Trophoblast cell (in vitro differentiated cells and primary cell): ENCODE data around the gene CPEB2.

ENCODE experiments used
- DNase-seq, 2 donors: peaks; one replicate each; pipeline ENCODE4 v3.0.0-alpha.2; 2016
- H2AFZ ChIP-seq: 2 replicates; pipeline ENCODE4 v1.6.1; 2013; ENCODE audit warnings: low read length, moderate library complexity, mild to moderate bottlenecking; ENCODE audit not compliant: insufficient read depth, poor library complexity
- H2AK5ac ChIP-seq: 2 replicates; pipeline ENCODE4 v1.6.1; 2013; ENCODE audit warnings: mild to moderate bottlenecking, low read length
- H2BK120ac ChIP-seq: 2 replicates; pipeline ENCODE4 v1.6.1; 2013; ENCODE audit warnings: low read length, mild to moderate bottlenecking, moderate library complexity; ENCODE audit not compliant: insufficient read depth, poor library complexity
- H2BK12ac ChIP-seq: 2 replicates; pipeline ENCODE4 v1.6.1; 2013; ENCODE audit warnings: mild to moderate bottlenecking, low read length, moderate library complexity
- H2BK5ac ChIP-seq: 2 replicates; pipeline ENCODE4 v1.6.1; 2013; ENCODE audit warnings: low read length, low read depth, moderate library complexity, mild to moderate bottlenecking; ENCODE audit not compliant: poor library complexity
- H3K14ac ChIP-seq: 2 replicates; pipeline ENCODE4 v1.6.1; 2013; ENCODE audit warnings: mild to moderate bottlenecking, low read length
- H3K18ac ChIP-seq: 2 replicates; pipeline ENCODE4 v1.6.1; 2013; ENCODE audit warnings: mild to moderate bottlenecking, low read length
- H3K23ac ChIP-seq: 2 replicates; pipeline ENCODE4 v1.6.1; 2013; ENCODE audit warnings: low read length
- H3K27ac ChIP-seq: 2 replicates; pipeline ENCODE4 v1.5.1; 2013; ENCODE audit warnings: low read depth, mild to moderate bottlenecking, inconsistent platforms, low read length, moderate library complexity
- H3K27me3 ChIP-seq: 2 replicates; pipeline ENCODE4 v1.6.1; 2013; ENCODE audit warnings: inconsistent platforms, mild to moderate bottlenecking, low read length, moderate library complexity; ENCODE audit not compliant: insufficient read depth
- H3K36me3 ChIP-seq, 2 experiments: 1 replicate in 1 of 2; 2 replicates in 1 of 2; pipeline ENCODE4 v1.6.1; 2013; ENCODE audit warnings: low read length in 2 of 2, mild to moderate bottlenecking in 2 of 2, moderate library complexity in 1 of 2; ENCODE audit not compliant: insufficient read depth in 2 of 2, control insufficient read depth in 1 of 2
- H3K4ac ChIP-seq: 2 replicates; pipeline ENCODE4 v1.6.1; 2013; ENCODE audit warnings: low read depth, mild to moderate bottlenecking, low read length, moderate library complexity
- H3K4me1 ChIP-seq, 2 experiments: 1 replicate in 1 of 2; 2 replicates in 1 of 2; pipeline ENCODE4 v1.6.1; 2013; ENCODE audit warnings: low read length in 2 of 2, mild to moderate bottlenecking in 2 of 2, moderate library complexity in 1 of 2; ENCODE audit not compliant: insufficient read depth in 2 of 2, control insufficient read depth in 1 of 2
- H3K4me2 ChIP-seq: 2 replicates; pipeline ENCODE4 v1.6.1; 2013; ENCODE audit warnings: inconsistent platforms, mild to moderate bottlenecking, low read length, moderate library complexity
- H3K4me3 ChIP-seq: 2 replicates; pipeline ENCODE4 v1.5.1; 2013; ENCODE audit warnings: mild to moderate bottlenecking, low read depth, low read length, inconsistent platforms
- H3K79me1 ChIP-seq: one replicate; pipeline ENCODE4 v1.6.1; 2013; ENCODE audit warnings: low read length
- H3K79me2 ChIP-seq: 2 replicates; pipeline ENCODE4 v1.6.1; 2013; ENCODE audit warnings: low read length, mild to moderate bottlenecking; ENCODE audit not compliant: control insufficient read depth, insufficient read depth, poor library complexity
- H3K9ac ChIP-seq: 2 replicates; pipeline ENCODE4 v1.6.1; 2013; ENCODE audit warnings: mild to moderate bottlenecking, low read length
- H3K9me3 ChIP-seq: 2 replicates; pipeline ENCODE4 v1.6.1; 2013; ENCODE audit warnings: low read depth, mild to moderate bottlenecking, control low read depth, inconsistent platforms, low read length; ENCODE audit not compliant: insufficient read depth
- H4K12ac ChIP-seq: 2 replicates; pipeline ENCODE4 v1.6.1; 2013; ENCODE audit warnings: low read depth, mild to moderate bottlenecking, low read length, moderate library complexity
- H4K8ac ChIP-seq: 2 replicates; pipeline ENCODE4 v1.6.1; 2013; ENCODE audit warnings: low read depth, mild to moderate bottlenecking, low read length, moderate library complexity
- H4K91ac ChIP-seq: one replicate; pipeline ENCODE4 v1.6.1; 2013; ENCODE audit warnings: low read depth, mild to moderate bottlenecking, low read length, moderate library complexity
- WGBS: extraction: QIAGEN DNeasy Blood & Tissue Kit; methylation state at CpG from one replicate; pipeline ENCODE4 v1.1.7; 2013; ENCODE audit warnings: missing lambda C conversion rate; ENCODE audit not compliant: insufficient read length, insufficient coverage; ENCODE audit errors: extremely low coverage; 5-methylcytosine and 5-hydroxymethylcytosine counted together

CPEB2 gene

DNA sequence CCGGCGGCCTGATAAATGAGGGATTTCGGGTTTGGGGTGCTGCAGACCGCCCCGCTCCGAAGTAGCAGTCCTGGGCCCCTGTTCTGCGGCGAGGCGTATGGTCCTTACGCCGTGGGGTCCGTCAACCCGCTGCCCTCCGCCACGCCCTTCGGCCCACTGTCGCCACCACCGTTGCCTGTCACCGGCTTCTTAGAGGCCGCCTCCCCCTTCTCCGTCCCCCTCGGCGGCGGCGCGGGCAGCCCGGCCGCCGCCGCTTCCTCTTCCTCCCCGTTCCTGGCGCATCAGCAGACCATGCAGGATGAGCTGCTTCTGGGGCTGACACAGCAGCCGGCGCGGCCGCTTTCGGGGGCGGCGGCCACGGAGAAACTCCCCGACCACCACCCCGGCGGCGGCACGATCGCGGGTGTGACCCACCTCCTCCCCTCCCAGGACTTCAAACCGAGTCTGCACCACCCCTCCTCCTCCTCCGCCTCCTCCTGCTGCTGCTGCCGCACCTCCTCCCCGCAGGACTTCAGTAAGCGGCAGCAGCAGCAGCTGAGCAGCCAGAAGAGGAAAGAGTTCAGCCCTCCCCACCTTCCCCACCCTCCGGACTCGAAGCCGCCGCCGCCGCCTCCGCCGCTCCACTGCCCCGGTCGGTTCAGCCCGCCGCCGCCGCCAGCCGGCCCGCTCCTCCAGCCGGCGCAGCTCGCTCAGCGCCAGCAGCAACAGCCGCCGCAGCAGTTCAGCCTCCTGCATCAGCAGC, 549 bp downstream of the CPEB2 start:
- Histone ChIP-seq H2BK5ac (peak overlapping the region; percentile 87), H3K14ac (peak overlapping the region; percentile 98), H3K27ac (peak overlapping the region; percentile 95), H3K36me3 (no peaks in the 10 kb centered on the region), H3K4ac (peak overlapping the region; percentile 78), H2BK120ac (peak overlapping the region; percentile 90), H3K27me3 (no peaks in the 10 kb centered on the region), H3K9me3 (no peaks in the 10 kb centered on the region), H4K8ac (peak overlapping the region; percentile 85), H3K79me1 (peaks cover 34% of the 10 kb centered on the region), H3K9ac (peak overlapping the region; percentile 85), H4K91ac (peak overlapping the region; percentile 92), H3K23ac (no peak overlapping the region), H2BK12ac (peak overlapping the region; percentile 47), H3K4me1 (no peaks in the 10 kb centered on the region), H2AK5ac (peak overlapping the region; percentile 35), H4K12ac (peak overlapping the region; percentile 45), H3K18ac (peak overlapping the region; percentile 84), H3K79me2 (peaks cover 16% of the 10 kb centered on the region), H2AFZ (peak overlapping the region; percentile 64), H3K4me3 (peak overlapping the region; percentile 95), H3K4me2 (peak overlapping the region; percentile 99)
- DNase-seq = peak; percentile 78 to 80
- no CpG with 5 or more reads among the region's 74 CpGs for WGBS

DNA sequence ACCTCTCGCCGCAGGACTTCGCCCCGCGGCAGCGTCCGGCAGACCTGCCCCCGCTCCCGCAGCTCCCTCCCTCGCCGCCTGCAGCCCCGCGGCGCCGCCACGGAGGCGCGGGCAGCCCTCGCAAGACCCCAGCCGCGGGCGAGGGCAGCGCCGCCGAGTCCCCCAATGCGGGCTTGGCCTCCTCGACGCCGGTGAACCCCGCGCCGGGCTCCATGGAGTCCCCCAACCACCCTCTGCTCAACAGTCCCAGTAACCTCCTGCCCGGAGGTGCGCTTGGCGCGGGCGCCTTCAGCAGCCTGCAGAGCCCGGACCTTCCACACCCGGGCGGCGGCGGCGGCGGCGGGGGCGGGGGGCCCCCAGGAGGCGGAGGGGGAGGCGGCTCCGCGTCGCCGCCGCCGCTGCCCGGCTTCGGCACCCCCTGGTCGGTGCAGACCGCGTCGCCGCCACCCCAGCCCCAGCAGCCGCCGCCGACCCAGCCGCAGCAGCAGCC, 1.2 kb downstream of the CPEB2 start:
- H4K12ac ChIP-seq = peak overlapping the region; percentile 45
- H2BK5ac ChIP-seq = peak overlapping the region; percentile 96
- H3K36me3 ChIP-seq = peaks cover 0 to 1% of the 10 kb centered on the region in 2 experiments
- no CpG with 5 or more reads among the region's 65 CpGs for WGBS
- peak overlapping the region; percentile 98 for H4K8ac ChIP-seq
- H4K91ac ChIP-seq = peak overlapping the region; percentile 97
- peak overlapping the region; percentile 99 for H3K4me2 ChIP-seq
- peak overlapping the region; percentile 100 for H3K18ac ChIP-seq
- peak overlapping the region; percentile 95 for H3K4me3 ChIP-seq
- peaks cover 34% of the 10 kb centered on the region for H3K79me1 ChIP-seq
- H3K27me3 ChIP-seq = no peaks in the 10 kb centered on the region
- no peaks in the 10 kb centered on the region for H3K9me3 ChIP-seq
- H3K23ac ChIP-seq = no peak overlapping the region
- H3K27ac ChIP-seq = peak overlapping the region; percentile 95
- peak overlapping the region; percentile 98 for H3K14ac ChIP-seq
- H2AK5ac ChIP-seq = peak overlapping the region; percentile 35
- DNase-seq = peak; percentile 85 to 86
- H3K79me2 ChIP-seq = peaks cover 16% of the 10 kb centered on the region
- peak overlapping the region; percentile 78 for H3K9ac ChIP-seq
- peak overlapping the region; percentile 32 for H2BK12ac ChIP-seq
- peak overlapping the region; percentile 93 for H2BK120ac ChIP-seq
- peak overlapping the region; percentile 100 for H2AFZ ChIP-seq
- H3K4me1 ChIP-seq = no peaks in the 10 kb centered on the region
- peak overlapping the region; percentile 91 for H3K4ac ChIP-seq

DNA sequence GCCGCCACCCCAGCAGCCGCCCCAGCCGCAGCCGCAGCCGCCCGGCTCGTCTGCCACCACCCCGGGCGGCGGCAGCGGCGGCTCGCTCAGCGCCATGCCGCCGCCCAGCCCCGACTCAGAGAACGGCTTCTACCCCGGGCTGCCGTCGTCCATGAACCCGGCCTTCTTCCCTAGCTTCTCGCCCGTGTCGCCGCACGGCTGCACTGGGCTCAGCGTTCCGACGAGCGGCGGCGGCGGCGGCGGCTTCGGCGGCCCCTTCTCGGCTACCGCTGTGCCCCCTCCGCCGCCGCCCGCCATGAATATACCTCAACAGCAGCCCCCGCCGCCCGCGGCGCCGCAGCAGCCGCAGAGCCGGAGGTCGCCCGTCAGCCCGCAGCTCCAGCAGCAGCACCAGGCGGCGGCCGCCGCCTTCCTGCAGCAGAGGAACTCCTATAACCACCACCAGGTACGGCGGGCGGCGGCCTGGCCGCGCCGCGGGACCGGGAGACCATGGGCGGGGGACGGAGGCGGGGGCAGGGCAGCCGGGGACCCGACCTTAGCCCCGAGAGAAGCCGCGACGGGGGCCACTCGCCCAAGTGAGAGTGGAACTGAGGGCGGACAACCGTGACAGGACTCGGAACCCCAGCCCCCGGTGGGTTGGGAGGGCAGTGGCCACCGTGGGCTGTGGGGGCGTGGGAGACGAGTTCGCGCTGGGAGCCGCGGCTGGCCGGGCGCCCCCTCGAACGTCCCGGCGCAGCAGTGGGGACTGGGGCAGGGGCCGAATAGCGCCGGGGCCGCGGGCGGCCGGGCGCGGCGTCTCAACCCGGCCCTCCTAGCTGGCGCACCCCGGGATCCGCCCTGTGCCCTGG, 1.8 kb downstream of the CPEB2 start:
- peak overlapping the region; percentile 98 for H4K8ac ChIP-seq
- no peak overlapping the region for H3K23ac ChIP-seq
- H3K18ac ChIP-seq = peak overlapping the region; percentile 100
- no peaks in the 10 kb centered on the region for H3K27me3 ChIP-seq
- peak overlapping the region; percentile 100 for H3K4ac ChIP-seq
- peak overlapping the region; percentile 92 for H3K9ac ChIP-seq
- H4K91ac ChIP-seq = peak overlapping the region; percentile 97
- peak overlapping the region; percentile 100 for H3K14ac ChIP-seq
- H2AK5ac ChIP-seq = peak overlapping the region; percentile 95
- no CpG with 5 or more reads among the region's 109 CpGs for WGBS
- H3K79me1 ChIP-seq = peaks cover 34% of the 10 kb centered on the region
- H2AFZ ChIP-seq = peak overlapping the region; percentile 100
- no peaks in the 10 kb centered on the region for H3K4me1 ChIP-seq
- peak overlapping the region; percentile 93 for H2BK120ac ChIP-seq
- no peaks in the 10 kb centered on the region for H3K9me3 ChIP-seq
- H3K4me3 ChIP-seq = peak overlapping the region; percentile 95
- H2BK12ac ChIP-seq = peak overlapping the region; percentile 76
- H3K4me2 ChIP-seq = peak overlapping the region; percentile 99
- peaks cover 0 to 1% of the 10 kb centered on the region in 2 experiments for H3K36me3 ChIP-seq
- H4K12ac ChIP-seq = peak overlapping the region; percentile 96
- H3K27ac ChIP-seq = peak overlapping the region; percentile 95
- H2BK5ac ChIP-seq = peak overlapping the region; percentile 96
- H3K79me2 ChIP-seq = peaks cover 16% of the 10 kb centered on the region
- DNase-seq = peak; percentile 46 to 61

DNA sequence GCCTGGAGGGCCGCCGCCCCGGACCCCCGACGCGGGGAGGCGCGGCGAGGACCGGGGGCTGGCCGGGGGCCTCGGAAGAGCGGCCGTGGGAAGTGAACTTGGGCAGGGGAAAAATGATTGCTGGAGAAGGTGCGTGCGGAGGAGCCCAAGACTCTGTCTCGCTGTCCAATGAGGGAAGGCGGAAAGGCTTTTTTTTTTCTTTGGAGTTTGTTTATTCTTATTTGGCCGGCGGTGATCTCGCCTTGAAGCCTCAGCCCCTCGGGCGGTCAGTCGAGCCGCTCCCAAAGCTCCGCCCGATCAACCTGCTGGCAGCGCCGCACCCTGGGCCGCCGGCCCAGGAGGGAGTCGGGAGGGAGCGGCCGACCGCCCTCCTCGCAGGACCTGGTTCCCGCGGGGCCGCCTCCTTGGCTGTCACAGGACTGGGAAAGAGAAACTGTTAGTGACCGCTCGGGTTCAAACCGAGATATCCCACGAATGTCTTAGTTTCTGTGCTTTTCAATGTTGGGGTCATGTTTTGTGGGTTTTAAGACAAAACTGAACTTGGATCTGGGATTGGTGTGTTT, 2.5 kb downstream of the CPEB2 start:
- Histone ChIP-seq H3K23ac (no peak overlapping the region), H3K18ac (peak overlapping the region; percentile 100), H3K4me3 (peak overlapping the region; percentile 95), H2AK5ac (no peak overlapping the region), H2BK12ac (peak overlapping the region; percentile 76), H2BK120ac (peak overlapping the region; percentile 93), H3K4me2 (peak overlapping the region; percentile 99), H2AFZ (peak overlapping the region; percentile 100), H4K12ac (peak overlapping the region; percentile 96), H3K9ac (peak overlapping the region; percentile 92), H3K27me3 (no peaks in the 10 kb centered on the region), H3K79me2 (peaks cover 16% of the 10 kb centered on the region), H2BK5ac (peak overlapping the region; percentile 96), H3K14ac (peak overlapping the region; percentile 100), H4K91ac (peak overlapping the region; percentile 97), H3K36me3 (peaks cover 0 to 1% of the 10 kb centered on the region in 2 experiments), H4K8ac (peak overlapping the region; percentile 98), H3K9me3 (no peaks in the 10 kb centered on the region), H3K27ac (peak overlapping the region; percentile 95), H3K4ac (peak overlapping the region; percentile 100), H3K79me1 (peaks cover 34% of the 10 kb centered on the region), H3K4me1 (no peaks in the 10 kb centered on the region)
- WGBS = no CpG with 5 or more reads among the region's 43 CpGs
- peak; percentile 86 to 88 for DNase-seq
